Upper lobe of left lung (tissue), 6 donors: ENCODE results near the gene RRAS2. TPM values are rescaled to one million over a fixed set of nuclear protein-coding genes. Genes with fewer than 3 reads are reported as not detected.

Experiments
- ATAC-seq, 2 donors: fragments of 200-7000 bp; cut with Tn5 transposase; one replicate each; pipeline ENCODE4 v1.9.1; 2022; ENCODE audit warnings: mild to moderate bottlenecking in 2 of 2, moderate library complexity in 2 of 2; ENCODE audit not compliant: low FRiP score in 2 of 2
- DNase-seq, 2 donors: peaks; one replicate each; pipeline ENCODE4 v3.0.0-alpha.2; 2019 to 2020
- H3K27ac ChIP-seq, 4 donors: fragments of 200-600 bp; sonication (generic); one replicate each; pipeline ENCODE4 v1.5.1; 2016 to 2019
- H3K27me3 ChIP-seq, 4 donors: fragments of 200-600 bp; sonication (generic); one replicate each; pipeline ENCODE4 v1.5.1; 2017 to 2019
- H3K36me3 ChIP-seq, 4 donors: fragments of 200-600 bp; sonication (generic); one replicate each; pipeline ENCODE4 v1.5.1; 2016 to 2019
- H3K4me1 ChIP-seq, 4 donors: fragments of 200-600 bp; sonication (generic); one replicate each; pipeline ENCODE4 v1.5.1; 2018 to 2019
- H3K4me3 ChIP-seq, 4 donors: fragments of 200-600 bp; sonication (generic); one replicate each; pipeline ENCODE4 v1.5.1; 2017 to 2019; ENCODE audit warnings: mild to moderate bottlenecking in 2 of 4, moderate library complexity in 1 of 4
- H3K9me3 ChIP-seq, 4 donors: fragments of 200-600 bp; sonication (generic); one replicate each; pipeline ENCODE4 v1.5.1; 2018 to 2019
- CTCF ChIP-seq, 6 experiments: fragments of 450-650 bp in 4 of 6; fragments of 200-600 bp in 2 of 6; sonication (generic) in 2 of 6; IDR thresholded peaks; one replicate each; pipeline ENCODE4 v1.5.1; 2016 to 2019; ENCODE audit warnings: antibody characterized with exemption in 6 of 6
- EP300 ChIP-seq, 4 donors: sonication (generic); formaldehyde crosslinking; IDR thresholded peaks; one replicate each; pipeline ENCODE4 v1.5.1; 2017; ENCODE audit warnings: antibody characterized with exemption in 4 of 4, control low read depth in 2 of 4
- POLR2A ChIP-seq, 4 donors: fragments of 450-650 bp; IDR thresholded peaks; one replicate each; pipeline ENCODE4 v1.5.1; 2016 to 2017; ENCODE audit warnings: antibody characterized with exemption in 4 of 4, mild to moderate bottlenecking in 2 of 4
- POLR2AphosphoS5 ChIP-seq, 2 donors: sonication (generic); formaldehyde crosslinking; IDR thresholded peaks; one replicate each; pipeline ENCODE4 v1.5.1; 2017; ENCODE audit warnings: antibody characterized with exemption in 2 of 2
- WGBS, 2 donors: methylation state at CpG; one replicate each; pipeline ENCODE4 v1.1.5; 2017 to 2018; 5-methylcytosine and 5-hydroxymethylcytosine counted together
- total RNA-seq, 6 donors: library from RNA; depleted of rRNA in 4 of 6; stranded (reverse); fragments of >200 nt in 4 of 6; gene quantifications; one replicate each; pipeline versions ENCODE4 v1.1.0 to v1.2.1, GENCODE V29; 2016 to 2021
- donor health status: DM: no; HTN: no; CAD: no; lungs with moderate emphysema.
- donor health status: DM: no; HTN: yes; CAD: no; lungs with severe emphysema.

RRAS2 gene
- total RNA-seq, 6 donors from 2014 or later: 23.0 to 70.4 (median 40.2) TPM

- Histone ChIP-seq H3K27me3 (no peaks in the 10 kb centered on the region), H3K36me3 (no peaks in the 10 kb centered on the region), H3K9me3 (no peaks in the 10 kb centered on the region), H3K27ac (no peak overlapping the region), H3K4me1 (peaks cover 7 to 18% (median 12%) of the 10 kb centered on the region in 4 donors), H3K4me3 (no peak overlapping the region)
- WGBS, 2 donors: 70 to 73% methylated on average over 5 of the region's 5 CpGs
- no peak for TF ChIP-seq CTCF (IDR thresholded peaks at IDR 0.05)
- no peak for TF ChIP-seq EP300 (IDR thresholded peaks at IDR 0.05)
- TF ChIP-seq POLR2A (IDR thresholded peaks at IDR 0.05): no peak
- no peak for TF ChIP-seq POLR2AphosphoS5 (IDR thresholded peaks at IDR 0.05)
- DNase-seq (no peak), ATAC-seq (no peak)
Measured at GRCh38 chr11:14251754-14252153, 107.2 kb downstream of the RRAS2 start.

GRCh38 chr11:14249121-14249963 lies 109.6 kb downstream of the RRAS2 start:
- TF ChIP-seq CTCF (IDR thresholded peaks at IDR 0.05) (peak; percentile 62 to 86 (median 75)), POLR2AphosphoS5 (IDR thresholded peaks at IDR 0.05) (no peak)
- H3K36me3 ChIP-seq: no peaks in the 10 kb centered on the region
- DNase-seq: peak in 1 of 2 donors; percentile 52
- no peaks in the 10 kb centered on the region for H3K27me3 ChIP-seq
- H3K27ac ChIP-seq: no peak overlapping the region
- WGBS, 2 donors: 31 to 32% methylated on average over 10 of the region's 10 CpGs
- ATAC-seq: peak; percentile 50 to 63
- no peak overlapping the region for H3K4me3 ChIP-seq
- H3K4me1 ChIP-seq: peaks cover 4 to 13% (median 12%) of the 10 kb centered on the region in 4 donors
- no peaks in the 10 kb centered on the region for H3K9me3 ChIP-seq

GRCh38 chr11:14248580-14248981 lies 110.4 kb downstream of the RRAS2 start:
- peaks cover 3 to 13% (median 11%) of the 10 kb centered on the region in 4 donors for H3K4me1 ChIP-seq
- no peak for ATAC-seq
- no peak overlapping the region for H3K27ac ChIP-seq
- 29 to 35% methylated on average over 5 of the region's 5 CpGs for WGBS, 2 donors
- H3K4me3 ChIP-seq: no peak overlapping the region
- H3K36me3 ChIP-seq: no peaks in the 10 kb centered on the region
- DNase-seq: no peak
- H3K27me3 ChIP-seq: no peaks in the 10 kb centered on the region
- TF ChIP-seq CTCF (IDR thresholded peaks at IDR 0.05) (no peak), POLR2AphosphoS5 (IDR thresholded peaks at IDR 0.05) (no peak), EP300 (IDR thresholded peaks at IDR 0.05) (no peak), POLR2A (IDR thresholded peaks at IDR 0.05) (no peak)
- no peaks in the 10 kb centered on the region for H3K9me3 ChIP-seq

- Histone ChIP-seq H3K27ac (peak overlapping the region in 1 of 4 donors; percentile 29), H3K4me3 (no peak overlapping the region), H3K4me1 (peaks cover 0 to 11% (median 10%) of the 10 kb centered on the region in 4 donors), H3K9me3 (no peaks in the 10 kb centered on the region), H3K36me3 (no peaks in the 10 kb centered on the region), H3K27me3 (no peaks in the 10 kb centered on the region)
- WGBS, 2 donors: 77% methylated on average over 2 of the region's 2 CpGs; no CpG with 5 or more reads in 1 of the 2 donors
- DNase-seq (no peak), ATAC-seq (no peak)
- TF ChIP-seq EP300 (IDR thresholded peaks at IDR 0.05): no peak
- no peak for TF ChIP-seq POLR2AphosphoS5 (IDR thresholded peaks at IDR 0.05)
- TF ChIP-seq CTCF (IDR thresholded peaks at IDR 0.05): no peak
- TF ChIP-seq POLR2A (IDR thresholded peaks at IDR 0.05): no peak
Measured at GRCh38 chr11:14245444-14245843, 113.5 kb downstream of the RRAS2 start.
